ENCODE data around the gene GRPEL1. TPM values are rescaled to one million over a fixed set of nuclear protein-coding genes. Genes with fewer than 3 reads are reported as not detected.

GRPEL1 gene
- total RNA-seq, 2 experiments from 2014 or later: 27.4 to 43.7 TPM

DNA sequence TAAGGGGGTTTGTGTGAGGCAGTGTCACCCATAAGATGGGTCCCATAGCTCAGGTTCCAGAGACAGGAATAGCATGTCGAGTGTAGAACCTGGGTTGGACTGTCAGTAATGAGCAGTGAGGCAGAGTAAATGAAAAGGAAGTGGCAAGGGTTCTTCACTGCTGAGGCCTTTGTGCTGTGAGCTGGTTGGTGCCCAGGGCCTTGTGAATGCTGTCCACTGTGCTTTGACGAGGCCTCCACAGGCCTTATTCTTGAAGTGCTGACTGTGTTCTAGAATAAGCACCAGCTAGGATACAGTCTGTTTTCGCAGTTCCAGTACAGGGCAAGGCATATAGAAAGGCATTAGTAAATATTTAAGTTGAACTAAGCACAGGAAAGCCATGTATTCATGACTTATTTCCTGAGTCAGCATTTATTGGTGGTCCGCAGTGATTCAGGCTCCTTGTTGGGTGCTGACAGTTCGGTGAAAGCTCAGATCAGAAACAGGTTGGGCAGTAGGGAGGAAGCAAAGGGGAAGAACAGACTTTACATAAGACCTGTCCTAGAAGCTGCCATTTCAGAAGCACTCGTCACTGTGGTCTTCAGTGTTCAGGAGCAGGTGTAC, 50.3 kb downstream of the GRPEL1 start:
- Histone ChIP-seq H3K36me3 (ENCODE audit: insufficient read depth, low read length) (peaks cover 56% of the 10 kb centered on the region), H3K4me1 (ENCODE audit: insufficient read depth, low read length, poor library complexity, severe bottlenecking) (peaks cover 19% of the 10 kb centered on the region), H3K4me2 (ENCODE audit: low read length) (no peak overlapping the region), H3K79me2 (ENCODE audit: insufficient read depth, low read depth, low read length) (no peaks in the 10 kb centered on the region), H2AFZ (ENCODE audit: low read length) (no peak overlapping the region), H3K9me2 (ENCODE audit: insufficient read depth, low read length) (no peaks in the 10 kb centered on the region), H4K20me1 (ENCODE audit: insufficient read depth, low read length) (no peaks in the 10 kb centered on the region), H3K4me3 (ENCODE audit: low read depth, low read length, poor library complexity, severe bottlenecking) (no peak overlapping the region), H3K27ac (ENCODE audit: low read depth, low read length, poor library complexity, severe bottlenecking) (no peak overlapping the region), H3K9me3 (ENCODE audit: low read length) (no peaks in the 10 kb centered on the region)
- POLR2A ChIA-PET: interaction anchor here (0.6 kb wide), 1 partner anchor 1974 kb away, joined by 3 read pairs; no protein-coding TSS in a partner anchor
- CTCF ChIA-PET (ENCODE audit: unreplicated experiment): interaction anchor here (1.1 kb wide), 1 partner anchor 25 kb away, joined by 5 read pairs; the partner anchor contains the start of gene TADA2B
- DNase-seq (ENCODE audit: low spot score): no peak
- BruUV-seq (replicated peaks): no TSS peak
- TF ChIP-seq EZH2phosphoT487 (IDR thresholded peaks at IDR 0.05; ENCODE audit: borderline replicate concordance, low read depth, low read length): no peak
- intact Hi-C loops (cut with micrococcal nuclease; ENCODE audit: unreplicated experiment): no loop called here

DNA sequence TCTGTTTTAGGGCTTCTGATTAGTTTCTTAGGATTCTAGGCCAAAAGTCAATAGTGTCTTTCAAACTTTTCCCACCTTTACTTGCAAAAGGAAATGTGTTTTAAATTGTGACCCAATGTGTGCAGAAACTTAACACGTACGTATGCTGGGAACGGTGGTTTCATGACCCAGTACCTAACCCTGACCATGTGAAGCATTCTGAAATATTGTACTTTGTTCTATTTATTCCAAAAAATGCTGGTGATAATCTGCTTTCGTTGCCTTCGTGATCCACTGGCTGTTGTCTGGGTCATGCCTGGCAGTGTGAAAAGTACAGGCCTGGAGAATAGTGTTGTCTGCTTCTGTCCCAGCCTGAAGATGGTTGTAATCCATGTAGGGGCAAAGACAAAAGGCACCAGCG, 51.4 kb downstream of the GRPEL1 start:
- no peaks in the 10 kb centered on the region for H3K9me2 ChIP-seq (ENCODE audit: insufficient read depth, low read length)
- intact Hi-C loops (cut with micrococcal nuclease; ENCODE audit: unreplicated experiment): no loop called here
- no peak overlapping the region for H2AFZ ChIP-seq (ENCODE audit: low read length)
- no TSS peak for BruUV-seq (replicated peaks)
- DNase-seq (ENCODE audit: low spot score): no peak
- CTCF ChIA-PET (ENCODE audit: unreplicated experiment): no interaction called here
- H3K79me2 ChIP-seq (ENCODE audit: insufficient read depth, low read depth, low read length): no peaks in the 10 kb centered on the region
- TF ChIP-seq, protein P1, sequence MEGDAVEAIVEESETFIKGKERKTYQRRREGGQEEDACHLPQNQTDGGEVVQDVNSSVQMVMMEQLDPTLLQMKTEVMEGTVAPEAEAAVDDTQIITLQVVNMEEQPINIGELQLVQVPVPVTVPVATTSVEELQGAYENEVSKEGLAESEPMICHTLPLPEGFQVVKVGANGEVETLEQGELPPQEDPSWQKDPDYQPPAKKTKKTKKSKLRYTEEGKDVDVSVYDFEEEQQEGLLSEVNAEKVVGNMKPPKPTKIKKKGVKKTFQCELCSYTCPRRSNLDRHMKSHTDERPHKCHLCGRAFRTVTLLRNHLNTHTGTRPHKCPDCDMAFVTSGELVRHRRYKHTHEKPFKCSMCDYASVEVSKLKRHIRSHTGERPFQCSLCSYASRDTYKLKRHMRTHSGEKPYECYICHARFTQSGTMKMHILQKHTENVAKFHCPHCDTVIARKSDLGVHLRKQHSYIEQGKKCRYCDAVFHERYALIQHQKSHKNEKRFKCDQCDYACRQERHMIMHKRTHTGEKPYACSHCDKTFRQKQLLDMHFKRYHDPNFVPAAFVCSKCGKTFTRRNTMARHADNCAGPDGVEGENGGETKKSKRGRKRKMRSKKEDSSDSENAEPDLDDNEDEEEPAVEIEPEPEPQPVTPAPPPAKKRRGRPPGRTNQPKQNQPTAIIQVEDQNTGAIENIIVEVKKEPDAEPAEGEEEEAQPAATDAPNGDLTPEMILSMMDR (conservative IDR thresholded peaks at IDR 0.05; ENCODE audit: low read length): no peak
- no peak for TF ChIP-seq EZH2phosphoT487 (IDR thresholded peaks at IDR 0.05; ENCODE audit: borderline replicate concordance, low read depth, low read length)
- POLR2A ChIA-PET: no interaction called here
- H3K9me3 ChIP-seq (ENCODE audit: low read length): no peaks in the 10 kb centered on the region
- no peak overlapping the region for H3K4me2 ChIP-seq (ENCODE audit: low read length)
- no peak overlapping the region for H3K4me3 ChIP-seq (ENCODE audit: low read depth, low read length, poor library complexity, severe bottlenecking)
- peaks cover 19% of the 10 kb centered on the region for H3K4me1 ChIP-seq (ENCODE audit: insufficient read depth, low read length, poor library complexity, severe bottlenecking)
- no peak overlapping the region for H3K27ac ChIP-seq (ENCODE audit: low read depth, low read length, poor library complexity, severe bottlenecking)
- H4K20me1 ChIP-seq (ENCODE audit: insufficient read depth, low read length): no peaks in the 10 kb centered on the region
- H3K36me3 ChIP-seq (ENCODE audit: insufficient read depth, low read length): peaks cover 61% of the 10 kb centered on the region

GRCh38 chr4:7016086-7016485, 51.8 kb downstream of the GRPEL1 start:
- no peaks in the 10 kb centered on the region for H3K79me2 ChIP-seq (ENCODE audit: insufficient read depth, low read depth, low read length)
- TF ChIP-seq, protein P1 (conservative IDR thresholded peaks at IDR 0.05; ENCODE audit: low read length): no peak
- H3K9me2 ChIP-seq (ENCODE audit: insufficient read depth, low read length): no peaks in the 10 kb centered on the region
- DNase-seq (ENCODE audit: low spot score): no peak
- H3K9me3 ChIP-seq (ENCODE audit: low read length): no peaks in the 10 kb centered on the region
- peaks cover 19% of the 10 kb centered on the region for H3K4me1 ChIP-seq (ENCODE audit: insufficient read depth, low read length, poor library complexity, severe bottlenecking)
- CTCF ChIA-PET (ENCODE audit: unreplicated experiment): no interaction called here
- H3K4me2 ChIP-seq (ENCODE audit: low read length): no peak overlapping the region
- no peak overlapping the region for H3K4me3 ChIP-seq (ENCODE audit: low read depth, low read length, poor library complexity, severe bottlenecking)
- no TSS peak for BruUV-seq (replicated peaks)
- POLR2A ChIA-PET: no interaction called here
- H2AFZ ChIP-seq (ENCODE audit: low read length): no peak overlapping the region
- no peaks in the 10 kb centered on the region for H4K20me1 ChIP-seq (ENCODE audit: insufficient read depth, low read length)
- intact Hi-C loops (cut with micrococcal nuclease; ENCODE audit: unreplicated experiment): no loop called here
- H3K27ac ChIP-seq (ENCODE audit: low read depth, low read length, poor library complexity, severe bottlenecking): no peak overlapping the region
- peaks cover 62% of the 10 kb centered on the region for H3K36me3 ChIP-seq (ENCODE audit: insufficient read depth, low read length)

Measured in OCI-LY7 (cell line).